ENCODE measurements around the gene UGT1A7.

DNA sequence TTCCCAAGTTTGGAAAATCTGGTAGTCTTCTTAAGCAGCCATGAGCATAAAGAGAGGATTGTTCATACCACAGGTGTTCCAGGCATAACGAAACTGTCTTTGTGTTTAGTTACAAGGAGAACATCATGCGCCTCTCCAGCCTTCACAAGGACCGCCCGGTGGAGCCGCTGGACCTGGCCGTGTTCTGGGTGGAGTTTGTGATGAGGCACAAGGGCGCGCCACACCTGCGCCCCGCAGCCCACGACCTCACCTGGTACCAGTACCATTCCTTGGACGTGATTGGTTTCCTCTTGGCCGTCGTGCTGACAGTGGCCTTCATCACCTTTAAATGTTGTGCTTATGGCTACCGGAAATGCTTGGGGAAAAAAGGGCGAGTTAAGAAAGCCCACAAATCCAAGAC, 90.5 kb downstream of the UGT1A7 start:
- TF ChIP-seq CTCF (IDR thresholded peaks at IDR 0.05; ENCODE audit: borderline replicate concordance, extremely low read depth, low read length, poor library complexity, severe bottlenecking) (no peak), EZH2 (IDR thresholded peaks at IDR 0.05; ENCODE audit: borderline replicate concordance, low read depth, low read length, severe bottlenecking) (no peak)

Data from DND-41 (cell line).